ENCODE results near the gene PALMD.

Gene PALMD

GRCh38 chr1:99670583-99670982 lies 24.7 kb downstream of the PALMD start:
- Histone ChIP-seq H3K9me3 (ENCODE audit: control insufficient read depth, low read length) (no peaks in the 10 kb centered on the region), H3K27ac (ENCODE audit: insufficient read depth, low read length, poor library complexity, severe bottlenecking) (no peak overlapping the region), H3K36me3 (ENCODE audit: control insufficient read depth, insufficient read depth, low read length) (no peaks in the 10 kb centered on the region), H3K4me1 (ENCODE audit: control insufficient read depth, insufficient read depth, low read length, poor library complexity, severe bottlenecking) (no peaks in the 10 kb centered on the region), H3K27me3 (replicated peaks; ENCODE audit: control insufficient read depth, insufficient read depth, low read length, poor library complexity, severe bottlenecking) (no peaks in the 10 kb centered on the region), H3K4me3 (ENCODE audit: insufficient read depth, low read depth, low read length, poor library complexity, severe bottlenecking) (no peak overlapping the region)
- no peak for DNase-seq

DNA sequence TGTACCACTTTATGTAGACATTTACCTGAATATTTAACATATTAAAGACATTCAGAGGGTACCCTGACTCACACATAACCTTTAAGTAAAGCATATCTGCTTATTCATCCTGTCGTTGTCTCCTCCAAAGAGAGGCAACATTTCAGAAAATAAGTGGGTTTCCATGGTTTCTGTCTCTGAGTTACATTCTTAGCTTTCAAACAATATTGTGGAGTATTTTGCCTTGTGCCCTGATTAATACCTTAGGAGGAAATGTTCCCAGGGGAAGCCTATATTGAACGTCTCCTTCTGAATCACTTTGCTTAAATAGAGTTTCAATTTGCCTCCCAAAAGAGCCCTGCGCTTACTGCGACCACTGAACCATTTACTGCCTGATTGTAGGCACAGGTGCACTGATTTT lies 26.1 kb downstream of the PALMD start:
- Histone ChIP-seq H3K9me3 (ENCODE audit: control insufficient read depth, low read length) (no peaks in the 10 kb centered on the region), H3K36me3 (ENCODE audit: control insufficient read depth, insufficient read depth, low read length) (no peaks in the 10 kb centered on the region), H3K4me3 (ENCODE audit: insufficient read depth, low read depth, low read length, poor library complexity, severe bottlenecking) (no peak overlapping the region), H3K4me1 (ENCODE audit: control insufficient read depth, insufficient read depth, low read length, poor library complexity, severe bottlenecking) (no peaks in the 10 kb centered on the region), H3K27me3 (replicated peaks; ENCODE audit: control insufficient read depth, insufficient read depth, low read length, poor library complexity, severe bottlenecking) (no peaks in the 10 kb centered on the region), H3K27ac (ENCODE audit: insufficient read depth, low read length, poor library complexity, severe bottlenecking) (no peak overlapping the region)
- DNase-seq = no peak

- no peaks in the 10 kb centered on the region for H3K27me3 ChIP-seq (replicated peaks; ENCODE audit: control insufficient read depth, insufficient read depth, low read length, poor library complexity, severe bottlenecking)
- H3K4me3 ChIP-seq (ENCODE audit: insufficient read depth, low read depth, low read length, poor library complexity, severe bottlenecking) = no peak overlapping the region
- H3K27ac ChIP-seq (ENCODE audit: insufficient read depth, low read length, poor library complexity, severe bottlenecking) = no peak overlapping the region
- no peaks in the 10 kb centered on the region for H3K4me1 ChIP-seq (ENCODE audit: control insufficient read depth, insufficient read depth, low read length, poor library complexity, severe bottlenecking)
- H3K36me3 ChIP-seq (ENCODE audit: control insufficient read depth, insufficient read depth, low read length) = no peaks in the 10 kb centered on the region
- DNase-seq = no peak
- no peaks in the 10 kb centered on the region for H3K9me3 ChIP-seq (ENCODE audit: control insufficient read depth, low read length)
Observed at GRCh38 chr1:99672530-99673213, 26.8 kb downstream of the PALMD start.

DNA sequence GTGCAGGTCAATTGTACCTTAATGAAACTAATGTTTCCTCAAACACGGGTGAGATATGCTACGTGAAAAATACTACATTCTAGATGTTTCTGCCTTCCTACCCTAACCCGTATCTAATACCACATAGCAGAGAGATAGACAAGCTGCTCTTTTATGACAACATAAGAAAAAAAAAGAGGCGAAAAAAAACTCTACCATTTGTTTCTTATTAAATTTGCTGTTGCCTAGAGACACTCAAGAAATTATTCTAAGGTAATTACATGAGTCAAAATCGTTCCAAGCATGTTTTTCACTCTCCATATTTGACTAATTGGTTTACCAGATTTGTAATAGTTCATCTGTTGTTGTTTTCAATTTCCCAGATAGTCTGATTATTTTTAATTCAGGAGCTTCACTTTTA lies 27.4 kb downstream of the PALMD start:
- no peaks in the 10 kb centered on the region for H3K9me3 ChIP-seq (ENCODE audit: control insufficient read depth, low read length)
- no peak overlapping the region for H3K27ac ChIP-seq (ENCODE audit: insufficient read depth, low read length, poor library complexity, severe bottlenecking)
- no peaks in the 10 kb centered on the region for H3K36me3 ChIP-seq (ENCODE audit: control insufficient read depth, insufficient read depth, low read length)
- no peak for DNase-seq
- no peak overlapping the region for H3K4me3 ChIP-seq (ENCODE audit: insufficient read depth, low read depth, low read length, poor library complexity, severe bottlenecking)
- H3K4me1 ChIP-seq (ENCODE audit: control insufficient read depth, insufficient read depth, low read length, poor library complexity, severe bottlenecking) = no peaks in the 10 kb centered on the region
- H3K27me3 ChIP-seq (replicated peaks; ENCODE audit: control insufficient read depth, insufficient read depth, low read length, poor library complexity, severe bottlenecking) = no peaks in the 10 kb centered on the region

DNA sequence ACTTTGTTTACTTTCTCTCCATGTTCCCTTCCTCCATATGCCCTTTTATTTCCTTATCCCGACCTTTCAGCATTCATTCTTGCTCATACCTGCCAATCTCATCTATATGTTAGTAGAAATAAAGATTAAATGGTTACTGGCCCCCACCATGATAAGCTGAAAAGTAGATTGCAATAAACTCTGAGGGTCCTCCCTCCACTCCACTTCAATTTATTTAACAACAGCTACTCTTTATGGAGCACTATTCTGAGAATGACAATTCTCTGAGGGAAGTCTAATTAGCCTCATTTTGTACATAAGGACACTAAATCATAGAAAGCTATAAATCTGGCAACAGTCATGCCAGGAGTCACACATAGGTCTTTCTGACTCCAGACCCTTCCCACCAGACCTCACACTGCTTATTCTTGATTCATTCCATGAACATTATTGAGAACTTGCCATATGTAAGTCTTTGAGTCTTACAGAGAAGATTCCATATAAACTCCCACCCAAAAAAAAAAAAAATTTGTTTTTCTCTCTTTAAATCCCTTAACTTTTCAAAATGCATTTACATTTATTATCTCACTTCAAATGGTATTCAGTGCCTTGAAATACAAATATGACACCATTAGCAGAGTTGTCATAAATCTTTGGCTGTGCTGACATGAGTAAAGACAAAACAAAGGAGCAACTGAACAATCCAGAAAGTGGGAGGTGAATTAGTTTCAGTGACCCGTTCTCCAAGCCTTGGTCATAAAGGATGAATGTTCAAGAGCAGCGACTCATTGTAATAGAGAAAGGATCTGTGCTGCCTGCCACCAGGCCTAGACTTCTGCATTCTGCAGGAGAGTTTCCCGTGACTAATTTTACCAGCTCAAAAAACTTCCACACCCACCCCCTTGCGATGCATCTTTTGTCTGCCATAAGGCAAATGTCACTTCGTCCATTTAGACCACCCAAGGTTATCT lies 28.5 kb downstream of the PALMD start:
- H3K27ac ChIP-seq (ENCODE audit: insufficient read depth, low read length, poor library complexity, severe bottlenecking) = no peak overlapping the region
- no peak overlapping the region for H3K4me3 ChIP-seq (ENCODE audit: insufficient read depth, low read depth, low read length, poor library complexity, severe bottlenecking)
- DNase-seq = no peak
- H3K4me1 ChIP-seq (ENCODE audit: control insufficient read depth, insufficient read depth, low read length, poor library complexity, severe bottlenecking) = no peaks in the 10 kb centered on the region
- H3K36me3 ChIP-seq (ENCODE audit: control insufficient read depth, insufficient read depth, low read length) = no peaks in the 10 kb centered on the region
- no peaks in the 10 kb centered on the region for H3K27me3 ChIP-seq (replicated peaks; ENCODE audit: control insufficient read depth, insufficient read depth, low read length, poor library complexity, severe bottlenecking)
- no peaks in the 10 kb centered on the region for H3K9me3 ChIP-seq (ENCODE audit: control insufficient read depth, low read length)

- Histone ChIP-seq H3K36me3 (ENCODE audit: control insufficient read depth, insufficient read depth, low read length) (no peaks in the 10 kb centered on the region), H3K9me3 (ENCODE audit: control insufficient read depth, low read length) (no peaks in the 10 kb centered on the region), H3K27ac (ENCODE audit: insufficient read depth, low read length, poor library complexity, severe bottlenecking) (no peak overlapping the region), H3K27me3 (replicated peaks; ENCODE audit: control insufficient read depth, insufficient read depth, low read length, poor library complexity, severe bottlenecking) (no peaks in the 10 kb centered on the region), H3K4me1 (ENCODE audit: control insufficient read depth, insufficient read depth, low read length, poor library complexity, severe bottlenecking) (no peaks in the 10 kb centered on the region), H3K4me3 (ENCODE audit: insufficient read depth, low read depth, low read length, poor library complexity, severe bottlenecking) (no peak overlapping the region)
- DNase-seq = no peak
Observed at GRCh38 chr1:99675292-99675691, 29.4 kb downstream of the PALMD start.

DNA sequence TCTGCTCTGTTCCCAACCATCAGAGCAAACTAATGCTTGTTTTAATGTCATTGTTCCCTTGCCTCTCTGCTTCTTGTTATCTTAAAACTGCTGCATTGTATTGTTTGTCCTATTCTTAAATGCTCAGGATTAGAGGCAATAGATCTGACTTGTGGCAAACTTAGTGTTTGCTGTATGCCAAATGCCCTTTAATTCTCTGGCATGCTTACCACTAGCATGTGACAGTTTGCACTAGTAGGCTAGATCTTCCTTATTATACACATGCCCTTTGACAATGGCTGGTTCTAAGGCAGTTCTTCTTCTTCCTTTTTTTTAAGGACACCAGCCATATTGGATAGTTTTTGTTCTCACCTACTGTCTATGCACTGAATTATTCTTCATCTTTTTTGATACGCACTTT lies 30.1 kb downstream of the PALMD start:
- no peak for DNase-seq
- Histone ChIP-seq H3K4me1 (ENCODE audit: control insufficient read depth, insufficient read depth, low read length, poor library complexity, severe bottlenecking) (no peaks in the 10 kb centered on the region), H3K9me3 (ENCODE audit: control insufficient read depth, low read length) (no peaks in the 10 kb centered on the region), H3K27me3 (replicated peaks; ENCODE audit: control insufficient read depth, insufficient read depth, low read length, poor library complexity, severe bottlenecking) (no peaks in the 10 kb centered on the region), H3K36me3 (ENCODE audit: control insufficient read depth, insufficient read depth, low read length) (no peaks in the 10 kb centered on the region), H3K4me3 (ENCODE audit: insufficient read depth, low read depth, low read length, poor library complexity, severe bottlenecking) (no peak overlapping the region), H3K27ac (ENCODE audit: insufficient read depth, low read length, poor library complexity, severe bottlenecking) (no peak overlapping the region)

DNA sequence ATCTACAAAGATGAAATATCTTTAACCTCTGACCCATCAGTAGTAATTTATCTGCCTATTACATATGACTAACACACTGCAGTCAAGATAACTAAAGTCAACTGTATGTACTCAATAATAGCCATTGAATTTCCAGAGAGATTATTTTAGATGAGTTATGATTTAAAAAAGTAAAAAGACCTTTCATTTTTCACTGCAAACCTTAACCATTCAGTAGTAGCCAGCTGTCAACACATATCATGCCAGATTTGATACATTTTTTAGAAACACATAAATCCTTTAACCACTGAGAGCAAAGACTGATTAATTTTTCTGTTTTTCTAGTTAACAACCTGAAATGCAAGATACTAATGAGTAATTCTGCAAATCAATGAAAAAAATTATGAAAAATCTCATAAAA lies 31.0 kb downstream of the PALMD start:
- H3K9me3 ChIP-seq (ENCODE audit: control insufficient read depth, low read length) = no peaks in the 10 kb centered on the region
- no peaks in the 10 kb centered on the region for H3K4me1 ChIP-seq (ENCODE audit: control insufficient read depth, insufficient read depth, low read length, poor library complexity, severe bottlenecking)
- DNase-seq = no peak
- H3K4me3 ChIP-seq (ENCODE audit: insufficient read depth, low read depth, low read length, poor library complexity, severe bottlenecking) = no peak overlapping the region
- no peak overlapping the region for H3K27ac ChIP-seq (ENCODE audit: insufficient read depth, low read length, poor library complexity, severe bottlenecking)
- no peaks in the 10 kb centered on the region for H3K36me3 ChIP-seq (ENCODE audit: control insufficient read depth, insufficient read depth, low read length)
- no peaks in the 10 kb centered on the region for H3K27me3 ChIP-seq (replicated peaks; ENCODE audit: control insufficient read depth, insufficient read depth, low read length, poor library complexity, severe bottlenecking)

DNA sequence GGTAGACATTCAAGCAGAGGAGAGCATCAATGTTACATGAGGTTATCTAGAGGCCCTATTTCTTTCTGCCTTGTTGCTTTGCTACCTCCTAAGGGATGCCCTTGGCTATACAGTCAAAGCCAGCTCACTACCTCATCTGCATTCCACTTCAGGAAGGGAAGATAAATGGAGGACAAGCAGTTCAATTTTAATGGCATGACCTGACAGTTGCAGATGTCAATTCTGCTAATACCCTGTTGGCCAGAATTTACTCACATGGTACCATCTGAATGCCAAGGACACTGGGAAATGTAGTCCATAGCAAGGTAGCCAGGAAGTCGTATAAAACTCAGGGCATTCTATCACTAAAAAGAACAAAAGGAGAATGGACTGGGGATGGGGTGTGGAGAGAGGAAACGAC lies 31.5 kb downstream of the PALMD start:
- Histone ChIP-seq H3K4me3 (ENCODE audit: insufficient read depth, low read depth, low read length, poor library complexity, severe bottlenecking) (no peak overlapping the region), H3K4me1 (ENCODE audit: control insufficient read depth, insufficient read depth, low read length, poor library complexity, severe bottlenecking) (no peaks in the 10 kb centered on the region), H3K27ac (ENCODE audit: insufficient read depth, low read length, poor library complexity, severe bottlenecking) (no peak overlapping the region), H3K36me3 (ENCODE audit: control insufficient read depth, insufficient read depth, low read length) (no peaks in the 10 kb centered on the region), H3K27me3 (replicated peaks; ENCODE audit: control insufficient read depth, insufficient read depth, low read length, poor library complexity, severe bottlenecking) (no peaks in the 10 kb centered on the region), H3K9me3 (ENCODE audit: control insufficient read depth, low read length) (no peaks in the 10 kb centered on the region)
- DNase-seq = no peak

GRCh38 chr1:99680270-99680669 lies 34.4 kb downstream of the PALMD start:
- no peak overlapping the region for H3K4me3 ChIP-seq (ENCODE audit: insufficient read depth, low read depth, low read length, poor library complexity, severe bottlenecking)
- H3K27me3 ChIP-seq (replicated peaks; ENCODE audit: control insufficient read depth, insufficient read depth, low read length, poor library complexity, severe bottlenecking) = no peaks in the 10 kb centered on the region
- no peak for DNase-seq
- H3K4me1 ChIP-seq (ENCODE audit: control insufficient read depth, insufficient read depth, low read length, poor library complexity, severe bottlenecking) = no peaks in the 10 kb centered on the region
- no peaks in the 10 kb centered on the region for H3K9me3 ChIP-seq (ENCODE audit: control insufficient read depth, low read length)
- no peaks in the 10 kb centered on the region for H3K36me3 ChIP-seq (ENCODE audit: control insufficient read depth, insufficient read depth, low read length)
- no peak overlapping the region for H3K27ac ChIP-seq (ENCODE audit: insufficient read depth, low read length, poor library complexity, severe bottlenecking)

Data from effector memory CD4-positive, alpha-beta T cell (primary cell).